K562 (cell line): ENCODE measurements around the gene MED15. TPM values are rescaled to one million over a fixed set of nuclear protein-coding genes. Genes with fewer than 3 reads are reported as not detected.
A peak's percentile ranks its signal among the peaks of the same experiment; 100 is the strongest.

ENCODE experiments used
- CHD7 ChIP-seq: fragments of 200-600 bp; sonication (generic); IDR thresholded peaks from one replicate; pipeline ENCODE4 v1.6.1; 2012; ENCODE audit warnings: mild to moderate bottlenecking, low read depth, low read length, inconsistent platforms
- DNMT1 ChIP-seq: fragments of 450-650 bp; IDR thresholded peaks from 2 replicates; pipeline ENCODE4 v1.6.1; 2016; ENCODE audit warnings: antibody characterized with exemption, mild to moderate bottlenecking
- ESRRA ChIP-seq: fragments of 450-650 bp; IDR thresholded peaks from 2 replicates; pipeline ENCODE4 v1.6.1; 2014; ENCODE audit warnings: low read depth, mild to moderate bottlenecking, moderate library complexity, borderline replicate concordance
- GATAD2A ChIP-seq: fragments of 450-650 bp; IDR thresholded peaks from 2 replicates; pipeline ENCODE4 v1.6.1; 2017
- HEY1 ChIP-seq: fragments of 250-450 bp; sonication (Bioruptor Pico); IDR thresholded peaks from 2 replicates; pipeline ENCODE4 v1.5.0; 2020; ENCODE audit warnings: mild to moderate bottlenecking, moderate library complexity, borderline replicate concordance
- KAT2B ChIP-seq: IDR thresholded peaks from one replicate; pipeline ENCODE4 v1.6.1; 2012; ENCODE audit warnings: low read depth, mild to moderate bottlenecking, control low read depth, inconsistent platforms, low read length, moderate library complexity
- PKNOX1 ChIP-seq: fragments of 450-650 bp; IDR thresholded peaks from 2 replicates; pipeline ENCODE4 v1.6.1; 2016
- POLR2G ChIP-seq: fragments of 200-400 bp; formaldehyde crosslinking; IDR thresholded peaks from 2 replicates; pipeline ENCODE4 v1.6.1; 2017; ENCODE audit warnings: low read depth, mild to moderate bottlenecking, antibody characterized with exemption, low read length, moderate library complexity
- RBFOX2 ChIP-seq: fragments of 200-400 bp; formaldehyde crosslinking; IDR thresholded peaks from 2 replicates; pipeline ENCODE4 v1.6.1; 2017; ENCODE audit warnings: low read depth, mild to moderate bottlenecking, low read length, moderate library complexity
- SREBF1 ChIP-seq: fragments of 150-350 bp; IDR thresholded peaks from 2 replicates; pipeline ENCODE4 v1.6.1; 2014; ENCODE audit warnings: antibody characterized with exemption, low read depth, low read length, borderline replicate concordance
- THRAP3 ChIP-seq: fragments of 450-650 bp; IDR thresholded peaks from 2 replicates; pipeline ENCODE4 v1.6.1; 2016; ENCODE audit warnings: mild to moderate bottlenecking, inconsistent platforms, borderline replicate concordance
- TRIM28 ChIP-seq: fragments of 450-650 bp; IDR thresholded peaks from 2 replicates; pipeline ENCODE4 v1.6.1; 2017
- ZNF324 ChIP-seq: fragments of 250-450 bp; sonication (Bioruptor Pico); IDR thresholded peaks from 2 replicates; pipeline ENCODE4 v1.4.0; 2020; ENCODE audit warnings: mild to moderate bottlenecking
- polyA plus RNA-seq, 8 experiments: library from polyadenylated mRNA; depleted of rRNA in 4 of 8; stranded (reverse) in 5 of 8; unstranded in 3 of 8; fragments of >200 nt; fragmentation: Nextera tagmentation in 2 of 8; fragmentation: Illumina TruSeq in 1 of 8; extraction: Ambion mirVana in 2 of 8; extraction: Trizol in 1 of 8; gene quantifications; 2 replicates each; pipeline versions ENCODE4 v1.2.1 to v1.2.3, GENCODE V29; 2011 to 2014; ENCODE audit warnings: inconsistent platforms in 1 of 8, missing spikeins in 1 of 8
- total RNA-seq, 7 experiments: library from RNA; depleted of rRNA in 6 of 7; stranded (reverse); fragments of >200 nt in 6 of 7; fragmentation: Illumina TruSeq in 2 of 7; extraction: Trizol in 2 of 7; gene quantifications; 2 replicates each; pipeline versions ENCODE4 v1.2.1 to v1.2.3, GENCODE V29; 2011 to 2021; ENCODE audit warnings: low replicate concordance in 1 of 7

Gene MED15
- total and polyA plus RNA-seq, 9 of the 15 experiments (the other 6 are each of a cell fraction or from before 2014, with no cell fraction given), result 4.0 to 271 (median 60.1) TPM

GRCh38 chr22:20488946-20489345 is 18.5 kb upstream of the MED15 start (continued):
- TF ChIP-seq CHD7 (no peak), TRIM28 (no peak), HEY1 (no peak), GATAD2A (no peak), THRAP3 (no peak), POLR2G (peak; percentile 44; the same call in 1 of the 2 replicates), PKNOX1 (no peak), KAT2B (no peak), ZNF324 (CRISPR knock-in tag) (no peak), SREBF1 (no peak), ESRRA (no peak), RBFOX2 (peak; percentile 40; the same call in 1 of the 2 replicates), DNMT1 (no peak)
